NCI-H345 (cell line): ENCODE data around the gene DLGAP4.

ENCODE experiments used
- DNase-seq: peaks from one replicate; lab custom pipeline; 2025; lab: John Stamatoyannopoulos, UW

Gene DLGAP4

GRCh38 chr20:36384022-36384619, 78.0 kb downstream of the DLGAP4 start:
- no peak for DNase-seq

DNA sequence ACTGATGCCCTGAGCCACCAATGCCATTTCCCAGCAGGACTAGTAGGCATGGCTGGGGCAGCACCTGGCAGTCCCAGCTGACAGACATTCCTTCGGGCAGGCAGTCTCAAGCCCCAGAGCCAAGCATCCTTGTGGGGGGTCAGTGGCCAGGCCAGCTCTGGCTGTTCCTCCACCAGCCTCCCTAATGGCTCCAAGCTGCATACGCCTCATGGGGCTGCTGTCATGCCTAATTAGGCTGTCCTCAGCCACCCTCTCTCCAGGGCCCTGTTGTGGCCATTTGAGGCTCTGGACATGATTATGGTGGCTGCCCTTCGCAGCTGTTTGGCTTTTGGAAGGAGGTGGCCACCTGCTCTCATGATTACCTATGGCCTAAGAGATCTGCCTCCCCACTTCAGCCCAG, 79.4 kb downstream of the DLGAP4 start:
- no peak for DNase-seq

DNA sequence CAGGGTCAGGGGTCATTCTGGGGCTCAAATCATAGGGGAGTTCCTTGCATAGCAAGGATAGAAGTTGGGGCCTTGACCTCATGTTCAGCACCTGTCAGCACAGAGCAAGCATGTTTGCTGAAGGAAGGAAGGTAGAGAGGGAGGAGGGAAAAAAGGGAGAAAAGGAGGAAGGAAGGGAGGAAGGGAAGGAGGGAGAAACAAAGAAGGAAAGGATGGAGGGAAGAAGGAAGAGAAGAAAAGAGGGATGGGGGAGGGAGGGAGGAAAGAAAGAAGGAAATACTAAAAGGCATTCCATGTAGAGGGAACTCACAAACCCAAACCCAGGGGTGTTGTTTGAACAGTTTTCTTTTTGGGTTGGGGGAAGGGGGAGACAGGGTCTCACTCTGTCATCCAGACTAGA, 80.1 kb downstream of the DLGAP4 start:
- no peak for DNase-seq

DNA sequence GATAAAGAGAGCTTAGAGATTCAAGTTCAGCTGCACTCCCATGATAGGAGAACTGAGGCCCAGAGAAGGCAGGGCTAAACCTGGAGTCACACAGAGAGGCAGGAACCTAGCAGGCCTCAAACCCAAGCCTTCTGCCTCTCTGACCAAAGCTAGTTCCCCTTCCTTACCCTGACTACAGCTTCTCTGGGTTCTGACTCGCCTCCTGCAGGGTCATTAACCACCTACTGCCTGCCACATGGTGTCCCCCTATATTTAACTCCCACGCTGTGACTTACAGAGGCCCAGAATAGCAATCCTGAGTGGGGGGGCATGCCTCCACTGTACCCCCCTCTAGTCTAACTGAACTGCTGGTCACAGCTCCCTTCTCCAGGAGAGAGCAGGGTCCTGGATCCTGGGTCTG, 84.1 kb downstream of the DLGAP4 start:
- no peak for DNase-seq

DNA sequence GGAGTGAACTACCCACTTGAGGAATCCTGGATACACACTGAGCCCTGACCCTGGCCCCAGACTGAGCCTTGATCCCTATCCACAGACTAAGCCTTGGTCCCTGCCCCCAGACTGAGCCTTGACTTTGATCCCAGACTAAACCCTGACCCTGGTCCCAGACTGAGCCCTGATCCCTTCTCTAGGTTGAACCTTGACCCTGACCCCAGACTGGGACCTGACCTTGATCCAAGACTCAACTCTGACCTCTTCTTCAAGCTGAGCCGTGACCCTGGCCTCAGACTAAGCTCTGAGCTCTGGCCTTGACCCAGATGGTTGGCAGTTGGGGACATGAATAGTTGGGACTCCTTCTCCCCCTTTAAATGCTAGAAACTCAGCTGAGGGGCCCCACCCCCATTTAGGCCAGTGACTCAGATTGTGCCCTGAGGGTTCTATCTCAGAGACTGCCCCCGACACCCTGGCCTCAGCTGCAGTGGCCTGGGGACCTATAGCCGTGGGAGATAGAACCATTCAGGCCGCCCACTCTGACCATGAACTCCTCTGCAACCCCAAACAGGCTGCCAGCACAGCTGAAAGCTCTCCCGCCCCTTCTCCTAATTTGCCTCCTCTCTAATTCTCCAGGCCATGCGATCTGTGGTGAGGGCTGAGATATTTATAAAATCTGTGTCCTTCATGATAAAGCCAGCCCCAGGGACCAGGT, 84.7 kb downstream of the DLGAP4 start:
- no peak for DNase-seq

- no peak for DNase-seq
Measured at GRCh38 chr20:36391456-36391855, 85.3 kb downstream of the DLGAP4 start.

GRCh38 chr20:36391955-36392354, 85.8 kb downstream of the DLGAP4 start:
- DNase-seq = no peak

DNA sequence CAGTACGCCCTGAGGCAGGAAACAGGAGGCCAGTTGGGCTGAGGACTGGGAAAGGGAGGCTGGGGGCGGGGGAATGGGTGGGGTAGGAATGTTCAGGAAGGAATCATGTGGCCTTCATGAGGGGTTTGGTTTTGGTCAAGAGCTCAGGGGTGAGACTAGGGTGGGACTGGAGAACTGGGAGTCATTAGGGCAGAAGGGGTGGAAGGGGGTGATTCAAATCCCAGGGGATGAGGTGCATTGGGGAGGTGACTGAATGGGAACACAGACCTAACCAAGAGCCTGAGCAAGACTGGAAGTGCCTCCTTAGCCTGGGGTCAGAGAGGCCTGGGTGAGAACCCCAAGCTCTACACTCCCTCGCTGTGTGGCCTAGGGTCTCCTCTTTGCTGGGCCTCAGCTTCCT, 86.8 kb downstream of the DLGAP4 start:
- DNase-seq = no peak

DNA sequence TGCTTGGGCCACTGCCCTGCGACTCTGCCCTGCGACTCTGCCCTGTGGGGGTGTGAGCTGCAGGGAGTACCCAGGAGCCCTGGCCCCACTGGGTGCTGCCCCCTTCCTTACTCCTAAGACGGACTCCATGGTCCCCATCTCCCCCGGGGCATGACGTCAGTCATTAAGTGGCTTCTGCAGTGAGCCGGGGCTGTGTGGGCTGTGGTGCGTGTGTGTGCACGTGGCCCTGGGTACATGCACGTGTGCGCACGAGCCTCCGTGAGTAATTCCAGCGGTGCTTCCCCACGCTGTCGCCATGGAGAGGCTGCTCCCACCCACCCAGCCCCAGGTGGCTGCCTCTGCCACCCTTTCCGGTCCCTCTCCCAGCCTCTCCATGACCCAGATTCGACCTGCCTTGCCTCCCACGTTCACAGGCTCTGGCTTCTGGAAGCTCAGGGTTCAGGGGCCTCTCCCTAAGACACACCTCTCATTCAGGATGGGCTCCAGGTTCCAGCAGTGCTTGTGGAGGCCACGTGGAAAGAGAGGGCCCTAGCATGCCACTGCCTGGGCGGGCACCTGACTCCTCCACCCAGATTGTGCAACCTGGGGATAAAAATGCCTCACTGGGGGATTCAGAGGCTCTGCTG, 88.3 kb downstream of the DLGAP4 start:
- no peak for DNase-seq

DNA sequence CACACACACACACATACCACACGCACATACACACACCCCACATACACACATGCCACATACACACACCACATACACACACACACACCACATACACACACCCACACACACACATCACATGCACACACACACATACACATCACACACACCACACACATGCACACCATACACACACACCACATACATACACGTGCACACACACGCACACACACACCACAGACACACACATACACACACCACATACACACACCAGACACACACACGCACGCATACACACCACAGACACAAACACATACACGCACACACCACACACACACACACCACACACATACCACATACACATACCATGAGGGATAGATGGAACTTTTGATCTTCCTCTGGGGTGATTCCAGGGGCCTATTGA, 90.2 kb downstream of the DLGAP4 start:
- DNase-seq = no peak

DNA sequence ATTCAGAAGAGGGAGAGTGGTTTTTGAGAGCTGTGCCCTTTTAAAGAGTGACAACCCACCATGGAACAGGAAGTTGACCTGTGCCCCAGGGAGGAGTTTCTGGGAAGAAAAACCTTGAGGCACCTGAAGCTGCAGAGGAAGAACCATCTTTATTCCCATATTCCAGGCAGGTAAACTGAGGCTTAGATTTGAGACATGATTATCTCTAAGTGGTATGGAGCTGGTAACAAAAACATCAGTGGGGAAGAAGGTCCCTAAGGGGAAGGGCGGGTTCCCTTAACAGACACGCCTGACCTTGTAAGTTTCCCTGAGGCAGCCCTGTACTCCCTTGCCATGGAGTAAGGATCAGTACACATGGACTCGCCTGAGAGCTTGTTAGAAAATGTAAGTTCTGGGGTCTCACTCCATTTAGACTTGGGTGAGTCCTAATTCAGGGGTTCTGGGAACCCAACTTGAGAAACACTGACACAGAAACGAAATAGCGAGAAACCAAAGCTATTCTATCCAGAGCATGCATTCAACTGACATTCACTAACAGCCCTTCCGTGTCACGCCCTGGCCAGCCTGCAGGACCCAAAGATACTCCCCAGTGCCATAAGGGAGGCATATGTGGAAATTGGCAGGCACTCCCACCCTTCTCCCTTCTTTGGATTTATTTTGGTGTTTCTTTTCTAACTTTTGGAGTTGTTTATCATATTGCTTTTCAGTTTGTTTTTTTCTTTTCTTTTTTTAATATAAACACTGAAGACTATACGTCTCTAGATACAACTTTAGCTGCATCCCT, 90.9 kb downstream of the DLGAP4 start:
- no peak for DNase-seq

DNA sequence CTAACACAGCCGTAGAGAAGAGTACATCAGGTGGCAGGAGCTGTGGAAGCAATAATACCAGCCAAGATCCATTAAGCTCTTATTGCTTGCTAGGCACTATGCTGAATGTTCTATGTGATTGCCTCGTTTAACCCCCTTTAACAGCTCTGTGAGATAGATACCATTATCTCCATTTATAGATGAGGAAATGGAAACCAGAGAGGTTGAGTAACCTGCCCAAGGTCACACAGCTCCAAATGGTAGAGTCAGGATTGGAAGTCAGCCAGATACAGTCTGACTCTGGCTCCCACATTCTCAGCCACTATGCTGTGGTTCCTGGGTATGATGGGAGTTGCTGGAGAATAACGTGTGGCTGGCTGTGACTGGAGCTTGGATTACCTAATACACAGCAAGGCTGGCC, 92.4 kb downstream of the DLGAP4 start:
- no peak for DNase-seq

DNA sequence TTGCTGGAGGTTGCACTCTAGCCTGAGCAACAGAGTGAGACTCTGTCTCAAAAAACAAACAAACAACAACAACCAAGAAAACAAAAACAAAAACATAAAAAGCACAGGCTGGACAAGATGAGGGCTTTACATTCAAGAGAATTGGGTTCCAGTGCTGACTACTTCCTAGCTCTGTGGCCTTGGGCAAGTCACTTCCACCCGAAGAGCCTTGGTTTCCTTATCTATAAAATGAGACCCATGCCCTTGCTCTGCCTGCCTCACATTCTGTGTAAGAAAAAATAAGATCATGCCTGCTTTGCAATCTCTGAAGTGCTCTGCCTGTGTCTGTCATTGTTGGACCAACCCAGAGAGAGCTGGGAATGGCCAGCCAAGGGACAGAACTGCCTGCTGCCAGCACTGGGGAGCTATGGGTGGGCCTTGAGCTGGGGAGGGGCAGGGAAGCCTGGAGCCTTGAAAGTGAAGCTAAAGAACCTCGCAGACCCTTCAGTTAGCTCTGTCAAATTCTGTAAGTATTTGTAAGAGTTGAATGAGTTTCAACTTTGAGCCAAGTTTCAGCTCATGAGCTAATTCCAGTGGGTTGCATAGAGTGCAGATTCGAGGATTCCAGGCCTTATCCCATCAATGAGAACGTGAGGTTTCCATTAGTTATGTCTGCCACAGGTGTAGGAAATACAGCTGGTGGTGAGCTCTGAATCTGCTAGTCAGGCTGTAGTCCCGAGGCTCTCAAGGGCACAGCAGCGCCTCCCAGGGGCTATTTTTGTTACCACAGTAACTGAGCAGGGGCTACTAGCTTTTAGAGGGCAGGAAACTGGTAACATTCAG, 93.2 kb downstream of the DLGAP4 start:
- peak; percentile 23 for DNase-seq

GRCh38 chr20:36399969-36400545, 93.9 kb downstream of the DLGAP4 start:
- no peak for DNase-seq

GRCh38 chr20:36400909-36401735, 95.0 kb downstream of the DLGAP4 start:
- DNase-seq = no peak

GRCh38 chr20:36402708-36403107, 96.6 kb downstream of the DLGAP4 start:
- no peak for DNase-seq

DNA sequence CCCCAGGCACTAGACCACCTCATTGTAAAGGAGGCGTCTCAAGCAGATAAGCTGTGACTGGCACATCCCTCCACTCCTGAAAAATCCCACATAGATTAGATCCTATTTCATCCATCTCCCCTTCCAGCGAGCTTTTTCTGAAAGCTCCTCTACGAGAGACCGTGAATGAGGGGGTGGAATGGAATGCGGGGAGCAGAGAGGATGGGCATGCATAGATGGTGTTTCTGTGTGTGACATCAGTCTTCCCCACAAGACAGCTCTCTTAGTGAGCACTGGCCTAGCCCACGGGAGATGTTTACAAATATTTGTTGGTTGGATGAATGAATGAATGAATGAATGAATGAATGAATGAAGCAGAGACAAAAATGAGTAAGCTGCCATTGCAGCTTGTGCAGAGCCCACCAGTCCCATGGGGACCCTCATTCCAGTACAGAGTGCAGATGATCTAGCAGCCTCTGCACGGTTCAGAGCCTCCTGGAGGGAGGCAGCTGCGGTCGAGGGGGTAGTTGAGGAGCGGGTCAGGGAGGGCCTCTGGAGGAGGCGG, 98.4 kb downstream of the DLGAP4 start:
- no peak for DNase-seq

DNA sequence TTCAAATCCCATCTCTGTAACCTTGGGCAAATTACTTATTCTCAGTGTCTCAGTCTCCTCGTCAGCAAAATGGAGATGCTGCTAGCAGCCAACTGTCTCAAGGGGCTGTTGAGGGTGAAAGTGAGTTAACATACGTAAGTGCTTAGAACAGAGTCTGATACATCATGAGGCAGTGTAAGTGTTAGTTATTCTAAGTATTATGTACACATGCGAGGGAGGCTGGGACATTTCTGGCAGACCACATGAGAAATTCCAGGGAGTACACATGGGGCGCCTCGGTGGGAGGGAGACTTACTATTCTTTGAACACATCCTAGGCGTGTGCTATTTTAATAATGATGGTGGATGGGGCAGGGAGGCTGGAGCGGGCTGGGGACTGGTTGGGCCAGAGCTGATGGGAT, 99.1 kb downstream of the DLGAP4 start:
- DNase-seq = no peak

DNA sequence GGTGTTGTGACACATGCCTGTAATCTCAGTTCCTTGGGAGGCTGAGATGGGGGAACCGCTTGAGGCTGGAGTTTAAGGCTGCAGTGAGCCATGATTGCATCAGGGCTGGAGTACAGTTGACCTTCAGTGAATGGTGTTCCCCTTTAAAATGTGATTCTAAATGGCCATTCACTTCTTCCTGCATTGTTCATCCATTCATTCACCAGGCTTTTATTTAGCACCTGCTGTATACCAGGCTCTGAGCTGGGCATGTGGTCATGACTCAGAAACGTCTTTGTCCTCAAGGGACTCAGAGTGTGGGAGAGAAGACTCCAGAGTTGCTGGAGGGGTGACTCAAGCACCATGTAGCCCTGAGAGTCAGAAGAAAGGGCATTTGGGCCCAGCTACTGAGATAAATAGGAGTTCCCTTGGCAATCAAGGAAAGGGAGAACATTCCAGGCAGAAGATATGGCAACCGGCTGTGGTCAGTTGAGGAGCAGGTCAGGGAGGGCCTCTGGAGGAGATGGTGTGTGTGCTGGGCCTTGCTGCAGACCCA, 101.1 kb downstream of the DLGAP4 start:
- DNase-seq = no peak

- DNase-seq = peak; percentile 6
Measured at GRCh38 chr20:36408219-36408618, 102.1 kb downstream of the DLGAP4 start.
